ENCODE measurements around the gene NMB. TPM values are rescaled to one million over a fixed set of nuclear protein-coding genes. Genes with fewer than 3 reads are reported as not detected.
A peak's percentile ranks its signal among the peaks of the same experiment; 100 is the strongest.

The NMB gene
- total RNA-seq, 1 donor from 2014 or later: 14.3 TPM

DNA sequence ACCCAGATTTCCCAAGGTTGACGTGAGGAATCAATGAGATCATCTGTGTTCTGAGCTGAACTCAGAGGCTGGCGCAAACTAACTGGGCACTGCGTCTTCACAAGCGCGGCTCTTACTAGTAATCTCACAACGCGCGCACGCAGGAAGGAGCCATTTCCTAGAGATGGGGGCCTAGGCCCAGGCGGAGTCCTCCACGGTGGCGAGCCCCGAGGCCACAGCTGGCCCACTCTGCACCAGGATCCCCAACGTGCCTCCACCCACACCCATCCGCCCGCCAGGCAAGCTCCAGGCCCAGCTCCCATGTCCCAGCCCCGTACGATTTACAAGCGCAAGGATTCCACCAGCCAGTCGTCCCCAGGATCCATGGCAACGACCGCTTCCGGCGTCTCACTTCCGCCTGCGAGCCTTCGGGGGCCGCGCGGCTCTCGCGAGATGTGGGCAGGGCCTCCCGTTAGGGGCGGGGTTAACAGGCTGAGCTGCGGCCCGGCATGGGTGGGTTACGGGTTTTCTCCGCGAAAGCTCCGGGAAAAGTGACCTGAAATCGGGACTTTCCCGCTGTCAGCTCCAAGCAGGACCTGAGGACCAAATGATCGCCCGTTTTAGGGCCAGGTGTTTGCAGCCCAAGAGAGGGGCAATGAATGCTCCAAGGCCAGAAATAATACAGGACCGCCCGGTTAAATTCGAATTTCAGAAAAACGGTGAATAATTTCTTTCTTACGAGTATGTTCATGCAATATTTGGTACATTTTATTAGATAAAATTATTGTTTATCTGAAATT lies 3.9 kb downstream of the NMB start, which contains the start of gene WDR73:
TSS of gene WDR73 (minus strand) at position 374 of the 779 bp plus-strand sequence. CDS start at position 365, 9 bp downstream.
- peak; percentile 98 for DNase-seq (ENCODE audit: low spot score)
- Mint-ChIP-seq H3K27ac (ENCODE audit: unreplicated experiment) (peak within 1 kb of the TSS; percentile 99), H3K27me3 (ENCODE audit: unreplicated experiment) (peaks cover 15% of the 10 kb centered on the region), H3K9me3 (ENCODE audit: unreplicated experiment) (no peaks in the 10 kb centered on the region), H3K4me1 (ENCODE audit: unreplicated experiment) (peaks cover 24% of the 10 kb centered on the region), H3K4me3 (ENCODE audit: unreplicated experiment) (peak within 1 kb of the TSS; percentile 98), H3K36me3 (ENCODE audit: low read depth, unreplicated experiment) (peaks cover 23% of the 10 kb centered on the region)
- TF ChIP-seq, protein P1, sequence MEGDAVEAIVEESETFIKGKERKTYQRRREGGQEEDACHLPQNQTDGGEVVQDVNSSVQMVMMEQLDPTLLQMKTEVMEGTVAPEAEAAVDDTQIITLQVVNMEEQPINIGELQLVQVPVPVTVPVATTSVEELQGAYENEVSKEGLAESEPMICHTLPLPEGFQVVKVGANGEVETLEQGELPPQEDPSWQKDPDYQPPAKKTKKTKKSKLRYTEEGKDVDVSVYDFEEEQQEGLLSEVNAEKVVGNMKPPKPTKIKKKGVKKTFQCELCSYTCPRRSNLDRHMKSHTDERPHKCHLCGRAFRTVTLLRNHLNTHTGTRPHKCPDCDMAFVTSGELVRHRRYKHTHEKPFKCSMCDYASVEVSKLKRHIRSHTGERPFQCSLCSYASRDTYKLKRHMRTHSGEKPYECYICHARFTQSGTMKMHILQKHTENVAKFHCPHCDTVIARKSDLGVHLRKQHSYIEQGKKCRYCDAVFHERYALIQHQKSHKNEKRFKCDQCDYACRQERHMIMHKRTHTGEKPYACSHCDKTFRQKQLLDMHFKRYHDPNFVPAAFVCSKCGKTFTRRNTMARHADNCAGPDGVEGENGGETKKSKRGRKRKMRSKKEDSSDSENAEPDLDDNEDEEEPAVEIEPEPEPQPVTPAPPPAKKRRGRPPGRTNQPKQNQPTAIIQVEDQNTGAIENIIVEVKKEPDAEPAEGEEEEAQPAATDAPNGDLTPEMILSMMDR (IDR thresholded peaks at IDR 0.05; ENCODE audit: unreplicated experiment): no peak

DNA sequence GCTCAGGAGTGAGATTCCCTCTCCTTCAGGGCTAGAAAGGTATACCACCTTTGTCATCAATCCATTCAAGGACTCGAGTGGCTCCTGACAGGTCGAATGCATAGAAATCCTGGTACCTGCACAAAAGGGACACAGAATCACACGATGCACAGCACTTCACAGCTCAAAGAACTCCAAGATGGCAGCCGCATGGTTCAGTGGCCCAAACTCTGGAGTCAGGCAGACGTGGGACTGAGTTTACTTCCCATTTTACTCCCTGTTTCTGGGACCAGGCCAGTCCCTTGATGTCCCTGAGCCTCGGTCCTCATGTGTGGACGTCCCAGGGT lies 4.5 kb downstream of the NMB start:
- DNase-seq (ENCODE audit: low spot score): no peak
- H3K4me1 Mint-ChIP-seq (ENCODE audit: unreplicated experiment): peaks cover 24% of the 10 kb centered on the region
- H3K36me3 Mint-ChIP-seq (ENCODE audit: low read depth, unreplicated experiment): peaks cover 23% of the 10 kb centered on the region
- TF ChIP-seq, protein P1 (IDR thresholded peaks at IDR 0.05; ENCODE audit: unreplicated experiment): no peak
- H3K27ac Mint-ChIP-seq (ENCODE audit: unreplicated experiment): peak overlapping the region; percentile 99
- H3K27me3 Mint-ChIP-seq (ENCODE audit: unreplicated experiment): peaks cover 19% of the 10 kb centered on the region
- no peaks in the 10 kb centered on the region for H3K9me3 Mint-ChIP-seq (ENCODE audit: unreplicated experiment)
- H3K4me3 Mint-ChIP-seq (ENCODE audit: unreplicated experiment): peak overlapping the region; percentile 98

DNA sequence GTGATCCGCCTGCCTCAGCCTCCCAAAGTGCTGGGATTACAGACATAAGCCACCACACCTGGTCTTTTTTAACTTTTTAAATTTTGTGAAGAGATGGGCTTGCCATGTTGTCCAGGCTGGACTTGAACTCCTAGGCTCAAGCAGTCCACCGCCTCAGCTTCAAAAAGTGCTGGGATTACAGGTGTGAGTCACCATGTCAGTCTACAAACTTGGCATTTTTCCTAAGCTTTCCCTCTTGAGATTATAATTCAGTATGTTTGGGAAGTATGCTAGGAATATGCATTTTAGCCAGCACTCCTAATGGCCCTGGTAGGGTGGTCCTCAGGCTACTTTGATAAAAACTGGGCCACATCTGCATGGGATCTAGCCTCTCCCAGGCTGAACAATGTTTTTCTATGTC lies 8.3 kb downstream of the NMB start:
- H3K9me3 Mint-ChIP-seq (ENCODE audit: unreplicated experiment): no peaks in the 10 kb centered on the region
- no peak overlapping the region for H3K27ac Mint-ChIP-seq (ENCODE audit: unreplicated experiment)
- peaks cover 18% of the 10 kb centered on the region for H3K4me1 Mint-ChIP-seq (ENCODE audit: unreplicated experiment)
- TF ChIP-seq, protein P1 (IDR thresholded peaks at IDR 0.05; ENCODE audit: unreplicated experiment): no peak
- no peak overlapping the region for H3K4me3 Mint-ChIP-seq (ENCODE audit: unreplicated experiment)
- DNase-seq (ENCODE audit: low spot score): no peak
- H3K36me3 Mint-ChIP-seq (ENCODE audit: low read depth, unreplicated experiment): peaks cover 42% of the 10 kb centered on the region
- peaks cover 5% of the 10 kb centered on the region for H3K27me3 Mint-ChIP-seq (ENCODE audit: unreplicated experiment)

DNA sequence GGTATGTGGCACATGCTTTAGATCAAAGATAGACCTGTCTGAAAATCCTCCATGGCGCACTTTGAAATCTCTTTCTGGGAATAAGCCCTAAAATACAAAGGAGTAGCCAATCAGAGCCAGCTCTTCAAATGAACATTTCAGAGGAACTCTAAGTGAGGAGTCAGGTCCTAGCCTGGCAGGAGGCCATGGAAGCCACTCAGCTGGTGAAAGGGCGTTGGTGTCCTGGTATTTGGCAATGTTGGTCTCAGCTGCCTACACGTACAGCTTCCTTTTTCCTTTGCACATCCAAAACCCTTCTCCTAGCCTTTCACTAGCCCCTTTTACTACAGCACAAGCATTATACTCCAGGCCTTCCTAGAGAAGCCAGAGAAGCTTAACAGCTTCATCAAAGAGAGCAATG lies 9.5 kb downstream of the NMB start:
- Mint-ChIP-seq H3K4me3 (ENCODE audit: unreplicated experiment) (peak overlapping the region; percentile 62), H3K9me3 (ENCODE audit: unreplicated experiment) (no peaks in the 10 kb centered on the region), H3K27ac (ENCODE audit: unreplicated experiment) (peak overlapping the region; percentile 34), H3K27me3 (ENCODE audit: unreplicated experiment) (peaks cover 5% of the 10 kb centered on the region), H3K4me1 (ENCODE audit: unreplicated experiment) (peaks cover 13% of the 10 kb centered on the region), H3K36me3 (ENCODE audit: low read depth, unreplicated experiment) (peaks cover 42% of the 10 kb centered on the region)
- TF ChIP-seq, protein P1 (IDR thresholded peaks at IDR 0.05; ENCODE audit: unreplicated experiment): no peak
- DNase-seq (ENCODE audit: low spot score): no peak

DNA sequence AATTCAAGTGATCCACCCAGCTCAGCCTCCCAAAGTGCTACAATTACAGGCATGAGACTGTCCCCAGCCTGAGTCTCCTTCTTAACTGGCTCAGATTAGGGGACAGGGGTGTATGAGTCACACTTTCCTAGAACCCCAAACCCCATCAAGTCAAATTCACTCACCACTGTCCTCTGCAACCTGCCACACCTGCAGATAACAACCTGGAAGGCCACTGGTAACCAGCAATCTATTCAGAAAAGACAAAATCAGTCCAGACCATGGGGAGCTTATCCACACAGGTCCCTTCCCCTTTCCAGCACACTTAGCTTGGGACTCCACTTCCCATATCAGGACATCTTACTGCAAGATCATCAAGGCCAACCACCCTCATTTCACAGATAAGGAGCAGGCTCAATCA lies 10.3 kb downstream of the NMB start:
- Mint-ChIP-seq H3K27me3 (ENCODE audit: unreplicated experiment) (peaks cover 5% of the 10 kb centered on the region), H3K9me3 (ENCODE audit: unreplicated experiment) (no peaks in the 10 kb centered on the region), H3K4me1 (ENCODE audit: unreplicated experiment) (peaks cover 12% of the 10 kb centered on the region), H3K36me3 (ENCODE audit: low read depth, unreplicated experiment) (peaks cover 47% of the 10 kb centered on the region), H3K4me3 (ENCODE audit: unreplicated experiment) (peak overlapping the region; percentile 62), H3K27ac (ENCODE audit: unreplicated experiment) (no peak overlapping the region)
- no peak for DNase-seq (ENCODE audit: low spot score)
- TF ChIP-seq, protein P1 (IDR thresholded peaks at IDR 0.05; ENCODE audit: unreplicated experiment): no peak

All from endothelial cell (in vitro differentiated cells).